ENCODE data around the gene ADCY10.

Gene ADCY10

DNA sequence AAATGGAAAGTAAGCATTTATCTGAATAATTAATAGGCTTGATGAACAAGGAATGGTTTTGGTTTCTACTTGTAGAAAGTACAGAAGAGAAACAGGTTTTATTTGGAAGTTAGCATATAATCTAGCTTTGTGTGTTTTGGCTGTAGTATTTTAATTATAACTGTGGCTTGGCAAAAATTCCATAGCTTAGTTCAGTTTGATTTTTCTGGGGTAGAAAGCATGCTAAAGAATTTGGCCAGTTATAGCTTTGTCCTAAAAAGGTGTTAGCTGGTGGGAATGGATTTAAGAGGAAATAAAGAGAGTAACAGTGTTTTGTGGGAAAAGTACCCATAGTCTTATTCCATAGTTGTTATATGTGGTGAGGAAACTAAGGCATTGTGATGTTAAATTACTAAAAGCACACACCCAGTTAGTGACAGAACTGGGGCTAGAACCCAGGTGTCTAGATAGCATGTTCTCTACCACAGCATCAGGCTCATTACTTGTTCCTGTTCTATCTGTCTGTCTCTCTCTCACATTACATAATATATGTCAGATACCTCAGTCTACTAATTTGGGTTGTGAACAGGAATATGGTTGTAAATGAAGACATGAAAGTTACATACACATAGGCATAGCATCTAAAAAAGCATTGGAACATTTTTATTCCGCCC lies 137.2 kb downstream of the ADCY10 start:
- no peak for DNase-seq (ENCODE audit: low read depth)

DNA sequence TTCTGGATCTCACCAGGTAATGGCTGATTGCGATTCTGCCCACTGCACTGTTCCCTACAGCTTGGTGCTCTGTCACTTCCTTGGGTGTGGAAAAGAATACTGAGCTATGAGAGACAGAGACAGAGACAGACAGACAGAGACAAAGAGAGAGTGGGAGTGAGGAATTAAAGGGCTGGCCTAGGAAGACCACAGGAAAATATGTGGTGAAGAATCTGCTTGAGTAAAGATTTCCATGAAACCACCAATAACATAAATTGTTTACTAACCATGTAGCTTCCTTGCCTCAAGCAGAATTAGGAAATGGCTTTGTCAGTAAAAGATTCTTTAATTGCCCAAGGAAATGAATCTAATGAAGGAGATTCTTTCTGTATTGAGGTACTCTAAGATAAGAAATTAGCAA lies 137.8 kb downstream of the ADCY10 start:
- no peak for DNase-seq (ENCODE audit: low read depth)

DNA sequence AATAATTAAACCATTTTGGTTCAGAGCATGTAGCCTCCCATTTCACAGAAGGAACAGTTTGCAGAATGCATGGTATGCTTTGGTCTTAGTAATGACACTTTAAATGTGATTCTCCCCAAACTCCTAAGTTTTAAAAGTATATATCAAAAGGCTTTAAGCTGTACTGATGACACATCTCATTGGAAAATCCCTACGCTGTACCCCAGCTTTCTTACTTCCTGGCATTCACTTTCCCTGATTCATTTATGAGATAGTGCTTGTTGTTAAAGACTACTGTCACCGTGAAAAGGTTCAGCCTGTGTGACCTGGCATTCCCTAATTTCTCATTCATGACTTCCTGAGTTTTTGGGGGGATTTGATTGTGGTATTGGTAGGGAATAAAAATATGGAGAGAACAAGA lies 138.8 kb downstream of the ADCY10 start:
- no peak for DNase-seq (ENCODE audit: low read depth)

DNA sequence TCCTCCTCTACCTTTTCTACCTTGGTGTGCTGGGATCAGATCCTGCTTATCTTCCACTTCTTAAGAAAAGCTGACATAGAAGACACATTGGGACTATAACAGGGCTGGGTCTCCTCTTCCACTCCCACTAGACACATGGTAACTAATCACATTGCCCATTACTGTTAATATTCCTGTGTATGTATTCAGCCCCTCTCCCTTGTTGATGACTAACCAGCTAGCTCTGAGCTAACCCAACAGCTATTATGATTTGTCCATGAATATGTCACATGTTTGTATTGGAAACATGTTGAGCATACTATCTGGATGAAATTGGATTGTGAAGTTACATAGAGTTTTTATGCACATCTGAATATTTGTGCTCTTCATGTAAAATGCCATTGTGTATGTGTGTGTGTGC lies 139.2 kb downstream of the ADCY10 start:
- no peak for DNase-seq (ENCODE audit: low read depth)

DNA sequence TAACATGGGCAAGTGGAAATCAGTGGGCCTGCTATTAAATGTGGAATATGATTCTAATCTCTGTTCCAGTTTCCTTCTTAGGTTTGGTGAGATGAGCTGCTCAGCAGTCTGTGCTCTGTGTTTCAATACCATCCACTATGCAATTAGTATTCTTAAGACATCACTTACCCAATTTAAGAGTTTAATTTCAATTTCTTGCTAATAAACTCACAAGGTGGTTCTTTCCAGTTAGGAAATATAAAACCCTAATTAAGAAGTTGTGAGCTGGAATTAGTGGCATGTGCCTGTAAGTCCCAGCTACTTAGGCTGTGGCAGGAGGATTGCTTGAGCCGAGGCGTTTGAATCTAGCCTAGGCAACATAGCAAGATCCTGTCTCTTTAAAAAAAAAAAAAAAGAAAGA lies 140.4 kb downstream of the ADCY10 start:
- DNase-seq (ENCODE audit: low read depth): no peak

DNA sequence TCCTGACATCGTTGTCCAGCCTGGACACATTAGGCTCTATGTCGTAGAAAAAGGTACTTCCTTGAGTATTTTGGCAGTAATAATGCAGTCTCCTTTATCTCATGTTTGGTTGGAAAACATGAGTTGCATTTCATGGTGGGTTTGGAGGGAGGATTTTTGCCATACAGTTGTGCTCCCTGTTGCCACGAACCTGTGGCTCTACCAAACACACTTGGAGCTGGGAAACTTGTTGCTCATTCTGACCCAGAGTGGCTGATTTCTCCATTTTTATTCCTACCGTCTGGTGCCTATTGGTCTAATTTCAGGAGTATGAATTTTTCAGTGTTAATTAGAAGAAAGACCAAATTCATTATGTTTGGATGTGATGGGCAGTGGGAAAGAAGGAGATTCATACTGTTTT lies 141.5 kb downstream of the ADCY10 start:
- no peak for DNase-seq (ENCODE audit: low read depth)

DNA sequence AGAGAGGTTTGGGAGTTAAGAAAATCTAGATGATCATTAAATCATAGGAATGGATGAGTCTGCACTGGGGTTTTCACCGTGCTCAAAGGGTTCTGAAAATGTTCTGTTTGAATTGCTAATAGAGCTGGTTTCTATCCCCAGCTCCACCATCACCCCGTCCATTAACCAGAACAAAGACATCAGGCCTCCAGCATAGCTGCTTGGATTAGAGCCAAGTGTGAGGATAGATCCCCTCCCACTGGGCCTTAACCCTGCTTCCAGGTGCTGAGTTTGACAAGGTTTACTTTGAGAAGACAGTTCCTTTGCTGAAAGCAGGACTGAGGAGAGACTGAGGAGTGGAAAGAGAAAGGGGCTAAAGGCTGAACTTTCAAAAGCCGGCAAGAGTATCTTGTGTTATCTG lies 143.8 kb downstream of the ADCY10 start:
- no peak for DNase-seq (ENCODE audit: low read depth)

DNA sequence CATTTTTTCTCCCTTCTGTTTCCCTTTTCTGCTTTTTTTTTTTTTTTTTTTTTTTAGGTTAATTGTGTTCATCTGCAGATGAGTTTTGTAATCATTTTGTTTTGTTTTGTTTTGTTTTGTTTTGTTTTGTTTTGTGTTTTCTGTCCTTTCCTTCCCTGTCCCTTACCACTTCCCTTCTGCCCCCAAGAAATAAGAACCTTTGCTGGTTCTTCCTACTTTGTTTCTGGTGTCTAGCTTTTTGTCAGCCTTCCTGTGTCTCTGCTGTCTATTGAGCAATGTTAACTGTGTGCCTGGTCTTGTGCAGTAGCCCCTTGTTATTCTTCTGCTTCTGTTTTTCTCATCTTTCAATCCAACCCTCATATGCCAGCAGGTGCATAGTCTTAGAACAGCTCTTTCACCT lies 146.2 kb downstream of the ADCY10 start:
- no peak for DNase-seq (ENCODE audit: low read depth)

DNA sequence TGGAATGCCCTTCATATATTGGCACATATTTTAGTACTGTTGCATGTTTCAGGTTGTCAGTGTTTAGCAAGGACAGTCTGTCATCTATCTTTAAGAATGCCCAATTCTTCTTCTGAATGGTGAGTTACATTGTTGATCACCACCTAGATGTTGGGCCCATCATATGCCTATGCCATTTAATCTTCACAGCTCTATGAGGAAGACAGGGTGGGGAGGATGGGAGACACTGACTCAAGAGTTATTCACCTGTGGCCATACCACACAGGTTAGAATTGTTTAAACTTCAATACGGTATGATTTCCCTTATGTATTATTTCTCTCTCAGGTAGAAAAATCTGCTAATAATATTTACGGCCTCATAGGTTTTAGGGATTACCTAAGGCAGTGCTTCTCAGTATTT lies 147.4 kb downstream of the ADCY10 start:
- no peak for DNase-seq (ENCODE audit: low read depth)

DNA sequence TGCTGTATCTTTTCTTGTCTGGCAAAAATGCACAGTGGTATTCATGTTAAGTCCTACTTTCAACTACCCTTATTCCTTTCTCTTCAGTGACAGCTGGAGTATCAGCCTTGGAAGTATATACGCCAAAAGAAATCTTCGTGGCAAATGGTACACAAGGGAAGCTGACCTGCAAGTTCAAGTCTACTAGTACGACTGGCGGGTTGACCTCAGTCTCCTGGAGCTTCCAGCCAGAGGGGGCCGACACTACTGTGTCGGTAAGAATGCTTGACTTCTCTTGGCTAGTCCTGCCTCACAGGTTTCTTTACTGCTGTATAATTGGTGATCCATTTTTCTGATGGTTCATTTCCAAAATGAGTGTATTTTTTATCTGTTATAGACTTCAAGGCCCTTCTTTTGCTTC lies 148.4 kb downstream of the ADCY10 start:
- DNase-seq (ENCODE audit: low read depth): no peak

DNA sequence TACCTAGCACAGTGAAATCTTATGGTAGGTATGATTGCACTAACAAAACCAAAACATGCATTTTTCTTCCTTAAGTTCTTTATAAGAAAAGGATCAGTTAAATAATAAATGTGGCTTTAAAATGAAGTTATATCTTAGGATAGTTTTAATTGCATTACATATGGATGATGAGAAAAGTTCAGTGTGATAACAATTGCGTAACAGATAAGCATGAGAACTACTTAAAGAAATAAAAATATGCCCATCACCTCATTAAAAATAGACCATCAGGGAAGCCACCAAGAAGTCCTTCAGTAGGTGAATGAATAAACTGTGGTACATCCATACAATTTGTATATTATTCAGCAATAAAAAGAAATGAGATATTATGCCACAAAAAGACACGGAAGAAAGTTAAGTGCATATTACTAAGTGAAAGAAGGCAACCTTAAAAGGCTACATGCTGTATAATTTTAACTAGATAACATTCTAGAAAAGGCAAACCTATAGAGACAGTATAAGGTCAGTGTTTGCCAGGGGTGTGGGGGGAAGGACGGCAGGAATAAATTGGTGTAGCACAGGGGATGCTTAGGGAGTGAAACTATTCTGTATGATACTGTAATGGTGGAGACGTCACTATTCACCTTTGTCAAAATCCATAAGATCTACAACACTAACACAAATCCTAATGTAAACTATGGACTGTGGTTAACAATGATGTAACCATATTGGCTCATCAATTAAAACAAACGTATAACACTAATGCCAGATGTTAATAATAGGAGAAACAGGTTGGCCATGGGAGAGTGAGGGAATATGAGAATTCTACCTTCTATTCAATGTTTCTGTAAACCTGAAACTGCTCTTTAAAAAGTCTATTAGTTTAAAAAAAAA lies 149.2 kb downstream of the ADCY10 start:
- no peak for DNase-seq (ENCODE audit: low read depth)

DNA sequence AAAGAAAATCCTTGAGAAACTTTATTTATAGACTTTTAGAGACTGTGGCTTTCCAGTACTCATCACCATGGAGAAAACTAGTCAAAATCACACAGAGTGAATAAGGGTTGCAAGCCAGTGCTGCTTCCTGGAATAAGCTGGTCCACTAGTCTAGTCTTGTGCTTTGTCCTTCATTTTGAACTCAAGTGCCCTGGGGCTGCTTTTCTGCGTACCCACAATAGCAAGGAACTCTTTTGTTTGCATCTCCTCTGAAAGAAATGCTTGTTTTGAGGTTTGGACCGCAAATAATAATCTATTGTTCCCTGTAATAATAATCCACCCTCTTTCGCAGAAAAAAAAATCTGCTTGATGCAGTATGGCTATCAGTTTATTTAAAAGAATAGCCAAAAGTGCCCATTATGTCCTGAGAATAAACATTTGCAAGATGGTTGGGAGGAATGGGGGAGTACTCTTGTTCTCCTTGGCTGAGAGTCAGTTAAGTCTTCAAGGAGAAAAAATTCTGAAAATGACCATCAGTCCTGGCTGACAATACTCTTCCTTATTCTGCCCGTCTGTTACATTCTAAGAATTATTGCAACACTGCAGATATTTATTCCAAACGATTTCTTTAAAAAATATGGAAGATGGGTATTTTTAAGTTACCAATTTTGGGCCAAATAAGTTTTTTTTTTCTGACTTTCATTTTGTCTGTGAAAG lies 150.3 kb downstream of the ADCY10 start:
- no peak for DNase-seq (ENCODE audit: low read depth)

DNA sequence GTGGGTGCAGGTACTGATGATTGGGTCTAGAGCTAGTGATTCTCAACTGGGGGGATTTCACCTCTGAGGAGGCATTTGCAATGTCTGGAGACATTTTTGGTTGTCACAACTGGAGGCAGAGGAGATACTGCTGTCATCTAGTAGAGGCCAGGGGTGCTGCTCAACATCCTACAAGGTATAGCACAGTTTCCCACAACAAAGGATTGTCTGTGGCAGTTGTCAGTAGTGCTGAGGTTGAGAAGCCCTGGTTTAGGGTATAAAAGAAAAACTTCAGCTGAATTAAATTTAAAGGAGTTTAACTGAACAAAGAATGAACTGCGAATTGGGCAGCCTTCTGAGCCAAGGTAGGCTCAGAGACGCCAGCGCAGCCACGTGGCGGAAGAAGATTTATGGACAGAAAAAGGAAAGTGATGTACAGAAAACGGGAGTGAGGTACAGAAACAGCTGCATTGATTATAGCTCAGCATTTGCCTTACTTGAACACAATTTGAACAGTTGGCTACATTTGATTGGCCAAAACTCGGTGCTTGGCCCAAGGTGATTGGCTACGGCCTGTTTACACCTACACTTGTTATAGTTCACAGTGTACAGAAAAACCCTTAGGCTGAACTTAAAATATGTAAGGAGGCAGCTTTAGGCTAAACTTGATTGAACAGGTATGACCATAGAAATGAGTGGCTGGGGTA lies 151.7 kb downstream of the ADCY10 start:
- DNase-seq (ENCODE audit: low read depth): no peak

DNA sequence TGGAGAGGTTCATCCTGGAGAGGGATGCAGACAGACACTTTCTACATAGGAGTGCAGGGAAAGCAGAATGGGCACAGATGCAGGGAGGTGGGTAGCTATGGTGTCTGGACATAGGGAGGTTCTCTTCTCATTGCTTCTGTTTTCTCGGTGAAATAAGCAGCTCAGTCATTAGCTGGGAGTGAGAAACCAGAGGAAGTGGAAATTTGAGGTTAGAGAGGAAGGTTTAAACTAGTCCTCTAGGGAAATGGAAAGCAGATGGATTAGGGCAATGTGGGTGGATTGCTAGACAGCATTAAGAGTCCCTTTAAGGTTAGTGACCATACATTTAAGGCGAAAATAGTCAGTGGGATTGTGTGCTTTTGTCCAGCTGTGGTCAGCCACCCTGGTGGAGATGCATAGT lies 152.5 kb downstream of the ADCY10 start:
- no peak for DNase-seq (ENCODE audit: low read depth)

Data from activated gamma-delta T cell treated with anti-CD3 and anti-CD28 coated beads, Interleukin-2, amount 50 U/mL, for 16 hours (primary cell).